ENCODE measurements around the gene MRPS35.
"Not testable (repeated sequence)": the region's sequence is repeated elsewhere in the genome, so short reads cannot be mapped to it uniquely, and the experiment has no call there.

Gene MRPS35

GRCh38 chr12:27707216-27707615 lies 3.4 kb upstream of the MRPS35 start:
- DNase-seq (ENCODE audit: extremely low read depth in 1 of 2, low read depth in 1 of 2) = no peak

GRCh38 chr12:27709212-27709931 lies 1.3 kb upstream of the MRPS35 start:
- no peak for DNase-seq (ENCODE audit: extremely low read depth in 1 of 2, low read depth in 1 of 2)

- no peak for DNase-seq (ENCODE audit: extremely low read depth in 1 of 2, low read depth in 1 of 2)
Observed at GRCh38 chr12:27709932-27710591, 570 bp upstream of the MRPS35 start.

DNA sequence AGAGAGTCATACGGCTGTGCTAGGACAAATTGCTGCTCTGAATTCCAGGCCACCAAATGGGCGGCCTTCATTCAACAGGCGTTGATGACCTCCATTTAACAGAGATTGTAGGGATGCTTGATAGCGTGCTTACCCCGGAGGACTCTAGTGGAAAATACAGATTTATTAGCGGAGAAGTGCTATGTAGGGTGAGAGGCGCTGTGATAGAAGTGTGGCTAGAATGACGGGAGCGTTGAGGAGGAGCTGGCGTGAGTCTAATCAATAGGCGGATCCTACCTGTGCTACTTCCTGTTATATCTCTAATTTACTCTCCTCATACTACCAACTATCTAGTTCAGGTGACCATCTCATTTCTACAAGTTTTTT lies 668 bp downstream of the MRPS35 start:
- DNase-seq (ENCODE audit: extremely low read depth in 1 of 2, low read depth in 1 of 2) = no peak

GRCh38 chr12:27711967-27712366 lies 1.3 kb downstream of the MRPS35 start:
- no peak for DNase-seq (ENCODE audit: extremely low read depth in 1 of 2, low read depth in 1 of 2)

- DNase-seq (ENCODE audit: extremely low read depth in 1 of 2, low read depth in 1 of 2) = no peak
Observed at GRCh38 chr12:27723212-27723611, 12.6 kb downstream of the MRPS35 start.

- DNase-seq (ENCODE audit: extremely low read depth in 1 of 2, low read depth in 1 of 2) = no peak
Observed at GRCh38 chr12:27730097-27730588, 19.5 kb downstream of the MRPS35 start.

- DNase-seq (ENCODE audit: extremely low read depth in 1 of 2, low read depth in 1 of 2) = no peak
Observed at GRCh38 chr12:27732281-27732680, 21.6 kb downstream of the MRPS35 start.

DNA sequence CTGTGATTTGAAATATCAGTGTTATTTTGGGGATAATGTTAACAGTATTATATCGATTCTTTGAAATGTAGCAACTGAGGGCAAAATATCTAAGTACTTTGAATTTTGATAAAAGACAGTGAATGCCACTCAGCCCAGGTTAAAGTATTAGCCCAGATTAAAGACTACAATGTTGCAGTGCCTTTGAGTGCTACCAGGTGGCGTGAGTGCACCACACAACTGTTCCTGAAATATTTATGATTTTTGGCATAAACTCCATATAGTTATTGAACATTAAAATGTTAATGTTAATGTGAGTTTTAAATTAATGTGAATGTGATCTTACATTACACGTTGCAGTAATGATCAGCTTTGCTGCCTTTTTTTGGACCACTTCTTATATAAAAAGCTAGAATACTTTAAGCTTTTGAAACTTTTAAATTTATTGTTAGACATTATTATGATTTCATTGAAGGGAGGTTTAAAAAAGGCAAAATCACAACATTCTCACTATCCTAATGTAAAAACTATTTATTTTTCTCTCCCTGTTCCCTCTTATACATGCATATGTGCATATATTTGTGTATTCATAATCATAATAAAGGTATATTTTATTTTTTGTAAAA lies 22.5 kb downstream of the MRPS35 start:
- no peak for DNase-seq (ENCODE audit: extremely low read depth in 1 of 2, low read depth in 1 of 2)

DNA sequence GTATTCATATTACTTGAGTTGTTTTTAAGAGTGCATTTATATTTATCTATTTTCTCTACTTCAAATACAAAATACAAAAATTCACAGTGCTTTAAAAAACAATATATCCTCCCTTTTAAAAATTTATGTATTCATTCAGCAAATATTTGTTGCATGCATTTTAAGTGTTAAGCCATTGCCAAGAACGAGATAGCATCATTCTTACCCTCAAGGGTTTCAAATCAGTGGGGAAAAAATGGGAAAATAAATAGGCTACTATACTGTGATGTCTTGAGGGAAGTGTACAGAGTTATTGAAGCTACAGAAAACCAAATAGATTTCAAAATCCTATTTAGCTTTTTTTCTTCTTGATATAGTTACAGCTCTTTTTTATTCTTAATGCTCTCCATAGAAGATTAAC lies 23.2 kb downstream of the MRPS35 start:
- DNase-seq (ENCODE audit: extremely low read depth in 1 of 2, low read depth in 1 of 2) = no peak

GRCh38 chr12:27734321-27734720 lies 23.7 kb downstream of the MRPS35 start:
- DNase-seq (ENCODE audit: extremely low read depth in 1 of 2, low read depth in 1 of 2) = not testable (repeated sequence)

- no peak for DNase-seq (ENCODE audit: extremely low read depth in 1 of 2, low read depth in 1 of 2)
Observed at GRCh38 chr12:27743601-27744000, 33.0 kb downstream of the MRPS35 start.

DNA sequence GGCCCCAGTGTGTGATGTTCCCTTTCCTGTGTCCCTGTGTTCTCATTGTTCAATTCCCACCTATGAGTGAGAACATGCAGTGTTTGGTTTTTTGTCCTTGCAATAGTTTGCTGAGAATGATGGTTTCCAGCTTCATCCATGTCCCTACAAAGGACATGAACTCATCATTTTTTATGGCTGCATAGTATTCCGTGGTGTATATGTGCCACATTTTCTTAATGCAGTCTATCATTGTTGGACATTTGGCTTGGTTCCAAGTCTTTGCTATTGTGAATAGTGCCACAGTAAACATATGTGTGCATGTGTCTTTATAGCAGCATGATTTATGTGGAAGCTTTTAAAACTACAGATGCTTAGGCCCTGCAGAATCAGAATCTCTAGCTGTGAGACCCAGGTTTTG lies 35.1 kb downstream of the MRPS35 start:
- not testable (repeated sequence) for DNase-seq (ENCODE audit: extremely low read depth in 1 of 2, low read depth in 1 of 2)

- no peak for DNase-seq (ENCODE audit: extremely low read depth in 1 of 2, low read depth in 1 of 2)
Observed at GRCh38 chr12:27747111-27747820, 36.6 kb downstream of the MRPS35 start.

DNA sequence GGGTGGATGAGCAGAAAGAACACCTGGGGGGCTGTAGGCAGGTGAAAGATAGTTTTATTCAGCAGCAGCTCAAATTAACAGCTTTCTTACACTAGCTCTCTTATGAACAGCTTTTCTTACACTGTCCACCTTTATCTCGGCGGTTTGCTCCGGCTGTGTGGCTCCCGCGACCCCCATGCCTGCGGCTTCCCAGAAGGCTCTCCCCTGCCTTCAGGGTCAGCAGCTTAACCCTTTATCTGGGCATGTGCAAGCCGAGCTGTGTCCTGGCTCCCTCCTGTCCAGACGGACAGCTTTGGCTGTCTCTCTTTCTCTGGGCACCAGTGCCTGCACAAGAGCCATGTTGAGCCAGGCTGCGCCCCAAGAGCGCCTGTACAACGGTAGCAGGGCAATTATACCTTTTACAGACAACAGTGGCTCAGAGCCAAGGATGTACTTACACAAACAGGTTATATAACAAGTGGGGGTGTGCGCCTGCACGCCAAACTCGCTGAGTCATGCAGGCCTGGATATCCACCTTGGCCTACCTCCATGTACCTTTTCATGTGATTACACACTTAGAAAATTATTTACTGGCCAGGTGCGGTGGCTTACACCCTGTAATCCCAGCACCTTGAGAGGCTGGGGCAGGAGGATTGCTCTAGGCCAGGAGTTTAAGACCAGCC lies 40.9 kb downstream of the MRPS35 start:
- no peak for DNase-seq (ENCODE audit: extremely low read depth in 1 of 2, low read depth in 1 of 2)

GRCh38 chr12:27754795-27755194 lies 44.2 kb downstream of the MRPS35 start:
- no peak for DNase-seq (ENCODE audit: extremely low read depth in 1 of 2, low read depth in 1 of 2)

- DNase-seq (ENCODE audit: extremely low read depth in 1 of 2, low read depth in 1 of 2) = no peak
Observed at GRCh38 chr12:27756670-27757195, 46.1 kb downstream of the MRPS35 start.

GRCh38 chr12:27762757-27763156 lies 52.1 kb downstream of the MRPS35 start:
- DNase-seq (ENCODE audit: extremely low read depth in 1 of 2, low read depth in 1 of 2) = no peak

- no peak for DNase-seq (ENCODE audit: extremely low read depth in 1 of 2, low read depth in 1 of 2)
Observed at GRCh38 chr12:27766587-27766986, 56.0 kb downstream of the MRPS35 start.

- DNase-seq (ENCODE audit: extremely low read depth in 1 of 2, low read depth in 1 of 2) = no peak
Observed at GRCh38 chr12:27769142-27769673, 58.6 kb downstream of the MRPS35 start.
